CD4-positive, alpha-beta T cell (primary cell): ENCODE measurements around the gene CNTN4. TPM values are rescaled to one million over a fixed set of nuclear protein-coding genes. Genes with fewer than 3 reads are reported as not detected.

Experiments used
- ATAC-seq: fragments of 200-7000 bp; cut with Tn5 transposase; one replicate; pipeline ENCODE4 v1.10.0; 2022; ENCODE audit warnings: mild to moderate bottlenecking; ENCODE audit not compliant: poor library complexity
- CTCF ChIA-PET: fragments of 350-600 bp; sonication (Branson Sonifier 250); formaldehyde crosslinking; loops from one replicate; lab custom pipeline; 2021; ENCODE audit warnings: antibody characterized with exemption, inconsistent platforms; lab: Charles Lee
- POLR2A ChIA-PET: fragments of 350-600 bp; sonication (Branson Sonifier 250); formaldehyde crosslinking; loops from one replicate; lab custom pipeline; 2021; ENCODE audit warnings: antibody characterized with exemption, inconsistent platforms; lab: Charles Lee
- DNase-seq, 14 experiments: peaks; one replicate each; pipeline ENCODE4 v3.0.0-alpha.2; 2013 to 2020; ENCODE audit warnings: mixed read lengths in 2 of 14
- H3K27ac ChIP-seq, 2 donors: one replicate each; pipeline versions ENCODE4 v1.5.1 to v1.7.0; 2013; ENCODE audit warnings: low read length in 2 of 2, low read depth in 1 of 2, mild to moderate bottlenecking in 1 of 2
- H3K27me3 ChIP-seq, 2 experiments: 1 replicate in 1 of 2; 2 replicates in 1 of 2; pipeline versions ENCODE4 v1.6.1 to v1.7.0; 2013; ENCODE audit warnings: low read length in 2 of 2, control low read depth in 1 of 2, mild to moderate bottlenecking in 1 of 2, moderate library complexity in 1 of 2; ENCODE audit not compliant: insufficient read depth in 2 of 2, control insufficient read depth in 1 of 2
- H3K36me3 ChIP-seq: one replicate; pipeline ENCODE4 v1.6.1; 2013; ENCODE audit warnings: low read length, control low read depth; ENCODE audit not compliant: insufficient read depth
- H3K4me1 ChIP-seq: one replicate; pipeline ENCODE4 v1.6.1; 2013; ENCODE audit warnings: low read length, control low read depth; ENCODE audit not compliant: insufficient read depth
- H3K4me3 ChIP-seq: one replicate; pipeline ENCODE4 v1.5.1; 2013; ENCODE audit warnings: mild to moderate bottlenecking, low read length, moderate library complexity
- H3K9me3 ChIP-seq, 2 experiments: 1 replicate in 1 of 2; 2 replicates in 1 of 2; pipeline versions ENCODE4 v1.6.1 to v1.7.0; 2013; ENCODE audit warnings: low read length in 2 of 2, mild to moderate bottlenecking in 2 of 2, control low read depth in 1 of 2, moderate library complexity in 1 of 2; ENCODE audit not compliant: control insufficient read depth in 1 of 2, insufficient read depth in 1 of 2
- H3K27ac Mint-ChIP-seq: one replicate; pipeline ENCODE4 v1.8.0; 2020; ENCODE audit warnings: mixed read lengths
- H3K27me3 Mint-ChIP-seq: one replicate; pipeline ENCODE4 v1.8.0; 2021; ENCODE audit warnings: mixed read lengths
- H3K36me3 Mint-ChIP-seq: one replicate; pipeline ENCODE4 v1.8.0; 2021; ENCODE audit warnings: low read depth, mixed read lengths
- H3K4me1 Mint-ChIP-seq: one replicate; pipeline ENCODE4 v1.8.0; 2021; ENCODE audit warnings: low read depth, mixed read lengths
- H3K4me3 Mint-ChIP-seq: one replicate; pipeline ENCODE4 v1.8.0; 2020; ENCODE audit warnings: mild to moderate bottlenecking, mixed read lengths
- H3K9me3 Mint-ChIP-seq: one replicate; pipeline ENCODE4 v1.8.0; 2020; ENCODE audit warnings: mixed read lengths
- CTCF ChIP-seq: fragments of 200-600 bp; IDR thresholded peaks from one replicate; pipeline ENCODE4 v1.8.0; 2022; ENCODE audit warnings: antibody characterized with exemption, mild to moderate bottlenecking
- intact Hi-C, 2 experiments: fragments of 100-400 bp; cut with DNase I in 1 of 2; cut with micrococcal nuclease in 1 of 2; formaldehyde crosslinking; loops; one replicate each; pipeline versions ENCODE4 v1.15.1 to v1.9.0; 2023 to 2025; cut with DNase I, micrococcal nuclease
- total RNA-seq, 174 experiments: library from RNA in 2 of 174; stranded (reverse) in 2 of 174; gene quantifications; one replicate each; pipeline ENCODE4 v1.2.3 and lab custom pipeline; 2021 to 2026

The CNTN4 gene
- total RNA-seq, 2 experiments from 2014 or later, result not detected

GRCh38 chr3:2898591-2899353, 800.1 kb downstream of the CNTN4 start:
- ChIA-PET POLR2A (no interaction called here), CTCF (interaction anchor here (0.5 kb wide), 1 partner anchor 23 kb away, joined by 3 read pairs; no protein-coding TSS in a partner anchor)
- Mint-ChIP-seq H3K4me1 (no peaks in the 10 kb centered on the region), H3K36me3 (no peaks in the 10 kb centered on the region), H3K4me3 (no peak overlapping the region), H3K9me3 (no peaks in the 10 kb centered on the region), H3K27ac (no peak overlapping the region), H3K27me3 (no peaks in the 10 kb centered on the region)
- no peak for TF ChIP-seq CTCF
- H3K27me3 ChIP-seq, result no peaks in the 10 kb centered on the region
- peaks cover 0 to 5% of the 10 kb centered on the region in 2 experiments for H3K9me3 ChIP-seq
- no peak overlapping the region for H3K4me3 ChIP-seq
- no peaks in the 10 kb centered on the region for H3K36me3 ChIP-seq
- H3K4me1 ChIP-seq, result no peaks in the 10 kb centered on the region
- no peak for ATAC-seq
- no peak overlapping the region for H3K27ac ChIP-seq
- intact Hi-C loops, result no loop called here
- DNase-seq, result no peak

GRCh38 chr3:2904054-2904453, 805.4 kb downstream of the CNTN4 start:
- no peaks in the 10 kb centered on the region for H3K36me3 ChIP-seq
- no peak for TF ChIP-seq CTCF
- Mint-ChIP-seq H3K27ac (no peak overlapping the region), H3K9me3 (no peaks in the 10 kb centered on the region), H3K4me1 (no peaks in the 10 kb centered on the region), H3K4me3 (no peak overlapping the region), H3K36me3 (no peaks in the 10 kb centered on the region), H3K27me3 (peaks cover 2% of the 10 kb centered on the region)
- no peak overlapping the region for H3K27ac ChIP-seq
- intact Hi-C loops, result no loop called here
- H3K27me3 ChIP-seq, result no peaks in the 10 kb centered on the region
- ATAC-seq (no peak), DNase-seq (no peak)
- ChIA-PET POLR2A (no interaction called here), CTCF (interaction anchor here (0.6 kb wide), 1 partner anchor 17 kb away, joined by 3 read pairs; no protein-coding TSS in a partner anchor)
- H3K4me1 ChIP-seq, result no peaks in the 10 kb centered on the region
- no peaks in the 10 kb centered on the region for H3K9me3 ChIP-seq
- H3K4me3 ChIP-seq, result no peak overlapping the region

- no peaks in the 10 kb centered on the region for H3K4me1 Mint-ChIP-seq
- ChIA-PET CTCF (interaction anchor here (0.6 kb wide), 1 partner anchor 68 kb away, joined by 3 read pairs; no protein-coding TSS in a partner anchor), POLR2A (no interaction called here)
- no peak overlapping the region for H3K4me3 ChIP-seq
- H3K36me3 Mint-ChIP-seq, result no peaks in the 10 kb centered on the region
- H3K27ac ChIP-seq, result no peak overlapping the region
- no peak overlapping the region for H3K4me3 Mint-ChIP-seq
- no peak for ATAC-seq
- peaks cover 14% of the 10 kb centered on the region for H3K27me3 Mint-ChIP-seq
- no peaks in the 10 kb centered on the region for H3K4me1 ChIP-seq
- no peaks in the 10 kb centered on the region for H3K36me3 ChIP-seq
- no peaks in the 10 kb centered on the region for H3K9me3 ChIP-seq
- no peak for DNase-seq
- no peaks in the 10 kb centered on the region for H3K9me3 Mint-ChIP-seq
- H3K27ac Mint-ChIP-seq, result no peak overlapping the region
- intact Hi-C loops, result no loop called here
- no peak for TF ChIP-seq CTCF
- H3K27me3 ChIP-seq, result no peaks in the 10 kb centered on the region
Measured at GRCh38 chr3:2908693-2909351, 810.2 kb downstream of the CNTN4 start.
